IPS-15b (cell line): ENCODE data around the gene HOXB3.

ENCODE experiments used
- H3K27me3 ChIP-seq: one replicate; pipeline ENCODE4 v1.6.1; 2013; ENCODE audit warnings: low read length; ENCODE audit not compliant: control insufficient read depth, insufficient read depth
- H3K36me3 ChIP-seq: one replicate; pipeline ENCODE4 v1.6.1; 2013; ENCODE audit warnings: low read length; ENCODE audit not compliant: control insufficient read depth, insufficient read depth
- H3K4me1 ChIP-seq: one replicate; pipeline ENCODE4 v1.6.1; 2013; ENCODE audit warnings: mild to moderate bottlenecking, low read length; ENCODE audit not compliant: control insufficient read depth, insufficient read depth
- H3K4me3 ChIP-seq: one replicate; pipeline ENCODE4 v1.5.1; 2013; ENCODE audit warnings: low read depth, low read length
- H3K9ac ChIP-seq: one replicate; pipeline ENCODE4 v1.6.1; 2013; ENCODE audit warnings: low read depth, mild to moderate bottlenecking, low read length
- H3K9me3 ChIP-seq: one replicate; pipeline ENCODE4 v1.6.1; 2013; ENCODE audit warnings: mild to moderate bottlenecking, low read length; ENCODE audit not compliant: control insufficient read depth, insufficient read depth

HOXB3 gene

GRCh38 chr17:48606892-48607614 lies 17.0 kb upstream of the HOXB3 start:
- no peak overlapping the region for H3K4me3 ChIP-seq
- H3K27me3 ChIP-seq, result peaks cover 99% of the 10 kb centered on the region
- peaks cover 2% of the 10 kb centered on the region for H3K4me1 ChIP-seq
- H3K36me3 ChIP-seq, result no peaks in the 10 kb centered on the region
- no peak overlapping the region for H3K9ac ChIP-seq
- no peaks in the 10 kb centered on the region for H3K9me3 ChIP-seq

- Histone ChIP-seq H3K27me3 (peaks cover 99% of the 10 kb centered on the region), H3K4me3 (peak overlapping the region; percentile 37), H3K4me1 (peaks cover 2% of the 10 kb centered on the region), H3K36me3 (no peaks in the 10 kb centered on the region), H3K9me3 (no peaks in the 10 kb centered on the region), H3K9ac (no peak overlapping the region)
Measured at GRCh38 chr17:48605991-48606891, 16.2 kb upstream of the HOXB3 start.

- H3K36me3 ChIP-seq, result no peaks in the 10 kb centered on the region
- H3K9me3 ChIP-seq, result no peaks in the 10 kb centered on the region
- peaks cover 2% of the 10 kb centered on the region for H3K4me1 ChIP-seq
- no peak overlapping the region for H3K4me3 ChIP-seq
- no peak overlapping the region for H3K9ac ChIP-seq
- peaks cover 99% of the 10 kb centered on the region for H3K27me3 ChIP-seq
Measured at GRCh38 chr17:48605409-48605919, 15.4 kb upstream of the HOXB3 start.

DNA sequence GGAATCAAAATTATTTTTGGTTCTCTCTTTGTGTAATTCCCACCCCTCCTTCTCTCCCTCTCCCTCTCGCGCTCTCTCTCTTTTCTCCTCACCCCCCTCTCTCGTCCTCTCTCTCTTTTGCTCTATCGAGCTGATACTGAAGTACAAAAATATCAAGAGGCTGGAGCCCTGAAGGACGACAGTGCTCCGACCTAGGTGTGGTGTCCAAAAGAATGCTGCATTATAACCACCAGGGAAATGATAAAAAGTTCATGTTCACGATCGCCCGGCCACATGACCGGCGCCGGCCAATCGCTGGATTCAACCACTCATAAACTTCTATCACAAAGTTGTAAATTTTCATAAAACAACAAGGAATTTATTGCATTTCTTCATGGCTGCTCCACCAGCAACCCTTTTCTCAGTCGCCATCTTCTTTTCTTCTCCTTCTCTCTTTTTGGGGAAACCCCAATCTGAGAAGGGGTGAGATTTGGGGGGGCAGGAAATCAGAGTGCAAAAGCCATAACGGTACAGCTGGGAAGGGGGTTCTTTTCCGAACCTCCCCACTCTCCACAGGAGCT lies 14.8 kb upstream of the HOXB3 start, which contains the start of gene HOXB6:
Gene HOXB6 (minus strand): TSS at position 217 of the 560 bp plus-strand sequence. CDS start 6,836 bp downstream, outside the sequence.
- H3K9me3 ChIP-seq, result no peaks in the 10 kb centered on the region
- H3K9ac ChIP-seq, result no peak within 1 kb of the TSS
- H3K4me1 ChIP-seq, result peaks cover 2% of the 10 kb centered on the region
- H3K4me3 ChIP-seq, result peak within 1 kb of the TSS; percentile 13
- H3K36me3 ChIP-seq, result no peaks in the 10 kb centered on the region
- peaks cover 99% of the 10 kb centered on the region for H3K27me3 ChIP-seq

DNA sequence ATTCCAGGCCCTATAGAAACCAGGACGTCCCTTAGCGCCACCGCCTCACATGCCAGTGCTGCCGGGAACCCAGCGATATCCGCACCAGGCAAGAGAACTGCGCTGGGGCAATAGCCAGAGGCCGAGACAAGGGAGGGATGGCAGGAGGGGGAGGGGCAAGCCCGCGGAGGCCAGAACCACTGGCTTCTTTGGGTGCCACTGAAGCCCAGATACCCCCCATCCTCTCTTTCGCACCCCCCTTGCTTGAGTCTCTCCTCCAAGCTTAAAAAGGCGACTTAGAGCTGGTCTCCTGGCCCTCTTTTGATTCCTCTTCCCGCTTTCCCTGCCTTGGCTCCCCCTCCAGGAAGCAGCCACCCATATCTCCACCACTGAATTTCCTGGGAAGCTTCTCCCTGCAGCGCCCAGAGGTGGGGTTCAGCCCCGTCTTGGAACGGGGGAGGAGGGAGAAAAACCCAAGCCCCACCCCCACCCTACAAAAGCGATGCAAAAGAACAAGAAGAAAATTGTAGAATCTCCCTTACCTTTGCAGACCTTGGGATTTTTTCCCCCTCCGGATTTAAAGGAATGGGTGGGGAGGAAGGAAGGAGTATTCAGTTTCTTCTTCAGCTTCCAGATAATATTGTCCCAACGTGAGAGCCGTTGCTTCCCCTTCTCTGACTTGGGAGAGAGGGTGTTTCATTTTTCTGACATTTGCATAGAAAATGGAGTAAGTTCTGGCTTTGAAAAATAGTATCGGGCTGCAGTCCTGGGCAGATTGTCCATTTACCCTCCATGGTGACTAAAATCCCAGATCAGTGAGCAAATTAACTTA lies 14.1 kb upstream of the HOXB3 start:
- no peaks in the 10 kb centered on the region for H3K36me3 ChIP-seq
- peaks cover 99% of the 10 kb centered on the region for H3K27me3 ChIP-seq
- H3K4me3 ChIP-seq, result peak overlapping the region; percentile 13
- no peak overlapping the region for H3K9ac ChIP-seq
- no peaks in the 10 kb centered on the region for H3K9me3 ChIP-seq
- no peaks in the 10 kb centered on the region for H3K4me1 ChIP-seq

- Histone ChIP-seq H3K4me3 (peak overlapping the region; percentile 26), H3K4me1 (no peaks in the 10 kb centered on the region), H3K9me3 (no peaks in the 10 kb centered on the region), H3K27me3 (peaks cover 100% of the 10 kb centered on the region), H3K9ac (no peak overlapping the region), H3K36me3 (no peaks in the 10 kb centered on the region)
Measured at GRCh38 chr17:48601539-48602425, 11.7 kb upstream of the HOXB3 start.

DNA sequence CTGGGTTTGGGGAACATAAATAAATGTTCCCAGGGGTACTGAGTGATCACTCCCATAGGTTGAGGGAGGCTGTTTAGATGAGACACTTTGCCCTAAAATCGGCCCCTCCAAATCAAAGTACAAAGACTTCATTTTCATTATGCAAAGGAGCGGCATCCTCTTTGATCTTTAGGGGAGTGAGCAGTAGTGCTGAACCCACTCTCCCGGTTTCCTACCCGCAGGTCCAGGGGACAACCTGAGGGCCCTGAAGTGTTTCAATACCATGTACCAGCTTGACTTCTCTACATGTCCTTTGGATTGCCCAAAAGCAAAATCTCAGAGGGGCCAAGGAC lies 11.1 kb upstream of the HOXB3 start:
- Histone ChIP-seq H3K9ac (no peak overlapping the region), H3K27me3 (peaks cover 100% of the 10 kb centered on the region)

GRCh38 chr17:48600244-48601098 lies 10.4 kb upstream of the HOXB3 start:
- Histone ChIP-seq H3K9me3 (no peaks in the 10 kb centered on the region), H3K4me3 (peak overlapping the region; percentile 20), H3K36me3 (no peaks in the 10 kb centered on the region), H3K4me1 (no peaks in the 10 kb centered on the region), H3K27me3 (peaks cover 100% of the 10 kb centered on the region), H3K9ac (no peak overlapping the region)

More for the DNA sequence above, 11.1 kb upstream of the HOXB3 start:
- H3K4me3 ChIP-seq, result no peak overlapping the region
- H3K4me1 ChIP-seq, result no peaks in the 10 kb centered on the region
- H3K36me3 ChIP-seq, result no peaks in the 10 kb centered on the region
- no peaks in the 10 kb centered on the region for H3K9me3 ChIP-seq

- peaks cover 100% of the 10 kb centered on the region for H3K27me3 ChIP-seq
- H3K9ac ChIP-seq, result no peak overlapping the region
- no peaks in the 10 kb centered on the region for H3K9me3 ChIP-seq
- H3K4me3 ChIP-seq, result peak overlapping the region; percentile 20
- no peaks in the 10 kb centered on the region for H3K36me3 ChIP-seq
- H3K4me1 ChIP-seq, result peaks cover 4% of the 10 kb centered on the region
Measured at GRCh38 chr17:48599354-48599753, 9.3 kb upstream of the HOXB3 start.

- Histone ChIP-seq H3K4me3 (peak overlapping the region; percentile 20), H3K9me3 (no peaks in the 10 kb centered on the region), H3K4me1 (peaks cover 5% of the 10 kb centered on the region), H3K27me3 (peaks cover 100% of the 10 kb centered on the region), H3K36me3 (no peaks in the 10 kb centered on the region), H3K9ac (no peak overlapping the region)
Measured at GRCh38 chr17:48598736-48599135, 8.7 kb upstream of the HOXB3 start.
